ENCODE data around the gene POT1. TPM values are rescaled to one million over a fixed set of nuclear protein-coding genes. Genes with fewer than 3 reads are reported as not detected.
"Not testable (repeated sequence)": the region's sequence is repeated elsewhere in the genome, so short reads cannot be mapped to it uniquely, and the experiment has no call there.

Gene POT1, protein sequence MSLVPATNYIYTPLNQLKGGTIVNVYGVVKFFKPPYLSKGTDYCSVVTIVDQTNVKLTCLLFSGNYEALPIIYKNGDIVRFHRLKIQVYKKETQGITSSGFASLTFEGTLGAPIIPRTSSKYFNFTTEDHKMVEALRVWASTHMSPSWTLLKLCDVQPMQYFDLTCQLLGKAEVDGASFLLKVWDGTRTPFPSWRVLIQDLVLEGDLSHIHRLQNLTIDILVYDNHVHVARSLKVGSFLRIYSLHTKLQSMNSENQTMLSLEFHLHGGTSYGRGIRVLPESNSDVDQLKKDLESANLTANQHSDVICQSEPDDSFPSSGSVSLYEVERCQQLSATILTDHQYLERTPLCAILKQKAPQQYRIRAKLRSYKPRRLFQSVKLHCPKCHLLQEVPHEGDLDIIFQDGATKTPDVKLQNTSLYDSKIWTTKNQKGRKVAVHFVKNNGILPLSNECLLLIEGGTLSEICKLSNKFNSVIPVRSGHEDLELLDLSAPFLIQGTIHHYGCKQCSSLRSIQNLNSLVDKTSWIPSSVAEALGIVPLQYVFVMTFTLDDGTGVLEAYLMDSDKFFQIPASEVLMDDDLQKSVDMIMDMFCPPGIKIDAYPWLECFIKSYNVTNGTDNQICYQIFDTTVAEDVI
- 10 to 100 TPM; 26.2 to 30.8 TPM for total RNA-seq

GRCh38 chr7:124929467-124930172, at the start of gene POT1:
TSS of gene POT1 (minus strand) at chr7:124929825. CDS start at chr7:124897173, 32,652 bp downstream.
- Mint-ChIP-seq H3K4me1 (peaks cover 39% of the 10 kb centered on the region), H3K36me3 (peaks cover 28% of the 10 kb centered on the region), H3K27ac (peak within 1 kb of the TSS; percentile 94), H3K27me3 (no peaks in the 10 kb centered on the region), H3K4me3 (peak within 1 kb of the TSS; percentile 95), H3K9me3 (ENCODE audit: low read depth) (no peaks in the 10 kb centered on the region)
- DNase-seq, result peak; percentile 99
- CTCF ChIA-PET, result interaction anchor here (0.8 to 1.2 kb wide), 3 partner anchors 9 to 19 kb away, joined by 3 read pairs; no protein-coding TSS in a partner anchor
- peak; percentile 98 for ATAC-seq

GRCh38 chr7:124975131-124975530, 45.5 kb upstream of the POT1 start:
- ATAC-seq; H3K27ac Mint-ChIP-seq; H3K9me3 Mint-ChIP-seq (ENCODE audit: low read depth); H3K4me1 Mint-ChIP-seq; DNase-seq; CTCF ChIA-PET; H3K27me3 Mint-ChIP-seq; H3K4me3 Mint-ChIP-seq; H3K36me3 Mint-ChIP-seq: not testable (repeated sequence)

DNA sequence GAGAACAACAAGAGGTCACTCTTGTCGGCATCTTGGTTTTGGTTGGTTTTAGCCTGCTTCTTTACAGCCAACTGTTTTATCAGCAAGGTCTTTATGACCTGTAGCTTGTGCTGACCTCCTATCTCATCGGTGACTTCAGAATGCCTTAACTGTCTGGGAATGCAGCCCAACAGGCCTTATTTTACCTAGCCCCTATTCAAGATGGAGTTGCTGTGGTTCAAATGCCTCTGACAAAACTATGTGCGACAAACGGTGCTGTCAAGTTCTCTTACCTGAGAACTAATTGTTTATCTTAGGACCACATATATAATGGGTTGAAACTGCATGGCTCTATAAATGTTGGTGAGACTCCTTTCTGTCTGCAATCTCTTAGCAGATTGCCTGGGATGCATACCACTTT, 35.9 kb upstream of the POT1 start:
- CTCF ChIA-PET, result no interaction called here
- H3K9me3 Mint-ChIP-seq (ENCODE audit: low read depth), result no peaks in the 10 kb centered on the region
- no peaks in the 10 kb centered on the region for H3K27me3 Mint-ChIP-seq
- no peaks in the 10 kb centered on the region for H3K36me3 Mint-ChIP-seq
- H3K4me1 Mint-ChIP-seq, result no peaks in the 10 kb centered on the region
- no peak overlapping the region for H3K27ac Mint-ChIP-seq
- H3K4me3 Mint-ChIP-seq, result no peak overlapping the region
- ATAC-seq (no peak), DNase-seq (no peak)

GRCh38 chr7:124959676-124960075, 30.1 kb upstream of the POT1 start:
- H3K27me3 Mint-ChIP-seq, result no peaks in the 10 kb centered on the region
- no peak for DNase-seq
- CTCF ChIA-PET, result no interaction called here
- no peak overlapping the region for H3K27ac Mint-ChIP-seq
- peaks cover 3% of the 10 kb centered on the region for H3K36me3 Mint-ChIP-seq
- peaks cover 2% of the 10 kb centered on the region for H3K9me3 Mint-ChIP-seq (ENCODE audit: low read depth)
- no peaks in the 10 kb centered on the region for H3K4me1 Mint-ChIP-seq
- no peak for ATAC-seq
- H3K4me3 Mint-ChIP-seq, result no peak overlapping the region

DNA sequence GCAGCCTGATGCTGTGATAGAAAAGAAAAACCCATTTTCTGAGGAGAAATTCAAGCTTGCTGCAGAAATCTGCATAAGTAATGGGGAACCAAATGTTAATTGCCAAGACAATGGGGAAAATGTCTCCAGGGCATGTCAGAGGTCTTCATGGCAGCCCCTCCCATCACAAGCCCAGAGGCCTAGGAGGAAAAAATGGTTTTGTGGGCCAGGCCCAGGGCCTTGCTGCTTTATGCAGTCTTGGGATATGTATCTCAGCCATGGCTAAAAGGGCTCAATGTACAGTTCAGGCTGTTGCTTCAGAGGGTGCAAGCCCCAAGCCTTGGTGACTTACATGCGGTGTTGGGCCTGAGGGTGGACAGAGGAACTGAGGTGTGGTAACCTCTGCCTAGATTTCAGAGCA, 28.3 kb upstream of the POT1 start:
- H3K4me1 Mint-ChIP-seq; H3K4me3 Mint-ChIP-seq; DNase-seq; H3K36me3 Mint-ChIP-seq; H3K9me3 Mint-ChIP-seq (ENCODE audit: low read depth); ATAC-seq; H3K27ac Mint-ChIP-seq; CTCF ChIA-PET; H3K27me3 Mint-ChIP-seq: not testable (repeated sequence)

- Mint-ChIP-seq H3K36me3 (peaks cover 3% of the 10 kb centered on the region), H3K4me1 (no peaks in the 10 kb centered on the region), H3K27ac (no peak overlapping the region), H3K27me3 (no peaks in the 10 kb centered on the region), H3K9me3 (ENCODE audit: low read depth) (peaks cover 2% of the 10 kb centered on the region), H3K4me3 (no peak overlapping the region)
- no peak for DNase-seq
- ATAC-seq, result no peak
- CTCF ChIA-PET, result no interaction called here
These were observed 26.5 kb upstream of the POT1 start for GRCh38 chr7:124956160-124956559.

DNA sequence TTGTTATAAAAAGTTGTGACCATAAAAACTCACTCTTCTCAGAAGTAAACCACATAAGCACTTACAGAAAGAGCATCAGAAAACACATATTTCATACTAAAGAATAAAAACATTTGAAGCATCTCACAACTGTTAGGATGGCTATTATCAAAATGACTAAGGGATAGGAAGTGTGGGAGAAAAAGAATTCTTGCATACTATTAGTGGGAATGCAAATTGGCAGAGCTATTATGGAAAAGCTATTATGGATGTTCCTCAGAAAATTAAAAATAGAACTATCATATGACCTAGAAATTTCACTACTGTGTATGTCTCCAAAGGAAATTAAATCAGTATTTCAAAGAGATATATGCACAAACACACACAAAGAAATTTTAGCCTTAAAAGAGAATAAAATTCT, 25.2 kb upstream of the POT1 start:
- CTCF ChIA-PET, result no interaction called here
- peaks cover 3% of the 10 kb centered on the region for H3K36me3 Mint-ChIP-seq
- no peak overlapping the region for H3K27ac Mint-ChIP-seq

GRCh38 chr7:124945680-124946079, 16.1 kb upstream of the POT1 start:
- Mint-ChIP-seq H3K9me3 (ENCODE audit: low read depth) (no peaks in the 10 kb centered on the region), H3K4me3 (no peak overlapping the region), H3K27me3 (peaks cover 4% of the 10 kb centered on the region), H3K27ac (no peak overlapping the region), H3K36me3 (no peaks in the 10 kb centered on the region), H3K4me1 (no peaks in the 10 kb centered on the region)
- CTCF ChIA-PET, result no interaction called here
- ATAC-seq, result no peak
- DNase-seq, result no peak

More for the DNA sequence above, 25.2 kb upstream of the POT1 start:
- ATAC-seq, result no peak
- Mint-ChIP-seq H3K4me1 (no peaks in the 10 kb centered on the region), H3K27me3 (no peaks in the 10 kb centered on the region), H3K4me3 (no peak overlapping the region), H3K9me3 (ENCODE audit: low read depth) (peaks cover 2% of the 10 kb centered on the region)
- DNase-seq, result no peak

- CTCF ChIA-PET, result no interaction called here
- no peaks in the 10 kb centered on the region for H3K4me1 Mint-ChIP-seq
These were observed 13.8 kb upstream of the POT1 start for GRCh38 chr7:124943472-124943871.

DNA sequence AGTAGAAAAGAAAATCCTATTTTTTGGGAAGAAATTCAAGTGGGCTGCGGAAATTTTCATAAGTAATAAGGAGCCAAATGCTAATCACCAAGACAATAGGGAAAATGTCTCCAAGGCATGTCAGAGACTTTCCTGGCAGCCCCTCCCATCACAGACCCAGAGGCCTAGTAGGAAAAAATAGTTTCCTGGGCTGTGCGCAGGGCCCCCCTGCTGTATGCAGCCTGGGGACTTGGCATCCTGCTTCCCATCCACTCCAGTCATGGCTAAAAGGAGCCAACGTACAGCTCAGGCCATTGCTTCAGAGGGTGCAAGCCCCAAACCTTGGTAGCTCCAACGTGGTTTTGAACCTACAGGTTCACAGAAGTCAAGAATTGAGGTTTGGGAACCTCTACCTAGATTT, 12.8 kb upstream of the POT1 start:
- CTCF ChIA-PET, result no interaction called here
- Mint-ChIP-seq H3K4me3 (no peak overlapping the region), H3K36me3 (no peaks in the 10 kb centered on the region), H3K4me1 (no peaks in the 10 kb centered on the region), H3K27me3 (peaks cover 1% of the 10 kb centered on the region), H3K27ac (no peak overlapping the region), H3K9me3 (ENCODE audit: low read depth) (no peaks in the 10 kb centered on the region)
- DNase-seq (no peak), ATAC-seq (no peak)

More at GRCh38 chr7:124943472-124943871, 13.8 kb upstream of the POT1 start:
- ATAC-seq (no peak), DNase-seq (no peak)
- Mint-ChIP-seq H3K27ac (no peak overlapping the region), H3K36me3 (no peaks in the 10 kb centered on the region), H3K9me3 (ENCODE audit: low read depth) (no peaks in the 10 kb centered on the region), H3K27me3 (peaks cover 4% of the 10 kb centered on the region), H3K4me3 (no peak overlapping the region)

- Mint-ChIP-seq H3K27me3 (no peaks in the 10 kb centered on the region), H3K4me1 (no peaks in the 10 kb centered on the region), H3K36me3 (no peaks in the 10 kb centered on the region), H3K27ac (no peak overlapping the region), H3K9me3 (ENCODE audit: low read depth) (no peaks in the 10 kb centered on the region), H3K4me3 (no peak overlapping the region)
- CTCF ChIA-PET, result no interaction called here
- no peak for DNase-seq
- ATAC-seq, result no peak
These were observed 10.7 kb upstream of the POT1 start for GRCh38 chr7:124940306-124940705.

DNA sequence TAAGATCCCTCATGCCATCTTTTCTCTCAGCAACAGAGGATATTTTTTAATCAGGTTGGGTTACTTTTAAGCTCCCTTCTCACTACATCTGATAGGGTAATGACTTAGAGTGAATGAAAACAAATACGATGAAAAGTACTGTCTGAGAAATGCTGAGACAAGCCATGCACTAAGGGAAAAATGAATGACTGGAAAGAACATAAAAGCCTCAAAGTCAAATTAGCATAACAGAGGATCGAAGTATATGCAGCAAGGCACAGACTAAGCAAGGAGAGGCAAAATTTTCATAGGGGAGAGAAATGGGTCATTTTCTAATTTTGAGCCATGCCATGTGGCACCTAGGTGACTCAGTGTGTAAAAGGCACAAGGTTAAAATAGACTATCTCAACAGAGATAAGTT, 8.5 kb upstream of the POT1 start:
- Mint-ChIP-seq H3K27me3 (no peaks in the 10 kb centered on the region), H3K27ac (no peak overlapping the region), H3K4me3 (no peak overlapping the region), H3K4me1 (no peaks in the 10 kb centered on the region), H3K9me3 (ENCODE audit: low read depth) (no peaks in the 10 kb centered on the region), H3K36me3 (no peaks in the 10 kb centered on the region)
- CTCF ChIA-PET, result no interaction called here
- ATAC-seq (no peak), DNase-seq (no peak)

GRCh38 chr7:124937076-124937475, 7.5 kb upstream of the POT1 start:
- ATAC-seq, result no peak
- Mint-ChIP-seq H3K36me3 (no peaks in the 10 kb centered on the region), H3K9me3 (ENCODE audit: low read depth) (no peaks in the 10 kb centered on the region), H3K4me1 (no peaks in the 10 kb centered on the region), H3K4me3 (no peak overlapping the region), H3K27ac (no peak overlapping the region), H3K27me3 (no peaks in the 10 kb centered on the region)
- CTCF ChIA-PET, result interaction anchor here (0.8 kb wide), 1 partner anchor 17 kb away, joined by 4 read pairs; no protein-coding TSS in a partner anchor
- no peak for DNase-seq

- Mint-ChIP-seq H3K4me3 (no peak overlapping the region), H3K9me3 (ENCODE audit: low read depth) (no peaks in the 10 kb centered on the region), H3K27me3 (no peaks in the 10 kb centered on the region), H3K4me1 (no peaks in the 10 kb centered on the region), H3K36me3 (no peaks in the 10 kb centered on the region), H3K27ac (no peak overlapping the region)
- CTCF ChIA-PET, result no interaction called here
- DNase-seq (no peak), ATAC-seq (no peak)
These were observed 5.2 kb upstream of the POT1 start for GRCh38 chr7:124934841-124935240.
